ACC112 (cell line): ENCODE data around the gene CFDP1.

Source experiments
- H2AFZ ChIP-seq: fragments of 200-600 bp; sonication (generic); one replicate; pipeline ENCODE4 v1.6.0; 2017; ENCODE audit warnings: antibody characterized with exemption, low read length; ENCODE audit not compliant: unreplicated experiment
- H3K27ac ChIP-seq: fragments of 200-600 bp; sonication (generic); 2 replicates; pipeline ENCODE4 v1.5.1; 2014; ENCODE audit warnings: low read depth, mild to moderate bottlenecking, antibody characterized with exemption, low read length, moderate library complexity
- H3K27me3 ChIP-seq: fragments of 200-600 bp; sonication (generic); 2 replicates; pipeline ENCODE4 v1.6.1; 2014; ENCODE audit warnings: mild to moderate bottlenecking, antibody characterized with exemption, low read length, moderate library complexity, mixed read lengths; ENCODE audit not compliant: insufficient read depth
- H3K36me3 ChIP-seq: fragments of 200-600 bp; sonication (generic); 2 replicates; pipeline ENCODE4 v1.6.1; 2016; ENCODE audit warnings: mild to moderate bottlenecking, antibody characterized with exemption, low read length, moderate library complexity, mixed read lengths; ENCODE audit not compliant: insufficient read depth
- H3K4me1 ChIP-seq: fragments of 200-600 bp; sonication (generic); one replicate; pipeline ENCODE4 v1.6.1; 2016; ENCODE audit warnings: low read length, mixed read lengths; ENCODE audit not compliant: insufficient read depth, unreplicated experiment, control insufficient read depth
- H3K4me3 ChIP-seq: fragments of 200-600 bp; sonication (generic); 2 replicates; pipeline ENCODE4 v1.5.1; 2014; ENCODE audit warnings: mild to moderate bottlenecking, low read depth, low read length
- H3K79me2 ChIP-seq: fragments of 200-600 bp; sonication (generic); one replicate; pipeline ENCODE4 v1.6.0; 2016; ENCODE audit warnings: low read length; ENCODE audit not compliant: control insufficient read depth, unreplicated experiment, insufficient read depth

The CFDP1 gene

GRCh38 chr16:75264999-75265910 is 168.0 kb downstream of the CFDP1 start:
- peaks cover 54% of the 10 kb centered on the region for H3K79me2 ChIP-seq
- peak overlapping the region; percentile 99 for H3K4me3 ChIP-seq
- no peaks in the 10 kb centered on the region for H3K36me3 ChIP-seq
- peak overlapping the region; percentile 82 for H3K27ac ChIP-seq
- H3K4me1 ChIP-seq, result peaks cover 43% of the 10 kb centered on the region
- H3K27me3 ChIP-seq, result no peaks in the 10 kb centered on the region
- peak overlapping the region; percentile 61 for H2AFZ ChIP-seq

- H3K4me3 ChIP-seq, result peak overlapping the region; percentile 99
Measured at GRCh38 chr16:75264457-75264998, 168.8 kb downstream of the CFDP1 start.

GRCh38 chr16:75263963-75264445 is 169.3 kb downstream of the CFDP1 start:
- Histone ChIP-seq H3K4me1 (peaks cover 45% of the 10 kb centered on the region), H2AFZ (no peak overlapping the region), H3K27ac (peak overlapping the region; percentile 82), H3K36me3 (no peaks in the 10 kb centered on the region), H3K4me3 (peak overlapping the region; percentile 99), H3K27me3 (no peaks in the 10 kb centered on the region), H3K79me2 (peaks cover 65% of the 10 kb centered on the region)

More at GRCh38 chr16:75264457-75264998, 168.8 kb downstream of the CFDP1 start:
- H3K27me3 ChIP-seq, result no peaks in the 10 kb centered on the region
- H3K4me1 ChIP-seq, result peaks cover 43% of the 10 kb centered on the region
- H3K36me3 ChIP-seq, result no peaks in the 10 kb centered on the region
- no peak overlapping the region for H2AFZ ChIP-seq
- H3K79me2 ChIP-seq, result peaks cover 60% of the 10 kb centered on the region
- peak overlapping the region; percentile 82 for H3K27ac ChIP-seq

GRCh38 chr16:75263291-75263962 is 169.9 kb downstream of the CFDP1 start:
- H3K79me2 ChIP-seq, result peaks cover 71% of the 10 kb centered on the region
- no peaks in the 10 kb centered on the region for H3K27me3 ChIP-seq
- no peak overlapping the region for H2AFZ ChIP-seq
- H3K36me3 ChIP-seq, result no peaks in the 10 kb centered on the region
- peak overlapping the region; percentile 82 for H3K27ac ChIP-seq
- peaks cover 49% of the 10 kb centered on the region for H3K4me1 ChIP-seq
- peak overlapping the region; percentile 99 for H3K4me3 ChIP-seq

- Histone ChIP-seq H3K4me1 (peaks cover 51% of the 10 kb centered on the region), H3K27me3 (no peaks in the 10 kb centered on the region), H3K79me2 (peaks cover 78% of the 10 kb centered on the region), H2AFZ (no peak overlapping the region), H3K4me3 (0 out of 2 replicates have a peak overlapping the region, but pooled peaks have one; percentile 99), H3K27ac (no peak overlapping the region), H3K36me3 (no peaks in the 10 kb centered on the region)
Measured at GRCh38 chr16:75262800-75263127, 170.5 kb downstream of the CFDP1 start.

- H3K4me3 ChIP-seq, result 0 out of 2 replicates have a peak overlapping the region, but pooled peaks have one; percentile 40
- no peaks in the 10 kb centered on the region for H3K36me3 ChIP-seq
- no peak overlapping the region for H3K27ac ChIP-seq
- H2AFZ ChIP-seq, result no peak overlapping the region
- H3K79me2 ChIP-seq, result peaks cover 83% of the 10 kb centered on the region
- H3K27me3 ChIP-seq, result no peaks in the 10 kb centered on the region
- H3K4me1 ChIP-seq, result peaks cover 51% of the 10 kb centered on the region
Measured at GRCh38 chr16:75262104-75262799, 171.1 kb downstream of the CFDP1 start.

GRCh38 chr16:75261590-75262078 is 171.7 kb downstream of the CFDP1 start:
- Histone ChIP-seq H3K27ac (no peak overlapping the region), H3K79me2 (peaks cover 89% of the 10 kb centered on the region), H3K4me1 (peaks cover 54% of the 10 kb centered on the region), H3K27me3 (no peaks in the 10 kb centered on the region), H3K36me3 (no peaks in the 10 kb centered on the region), H3K4me3 (no peak overlapping the region), H2AFZ (no peak overlapping the region)

- Histone ChIP-seq H3K36me3 (no peaks in the 10 kb centered on the region), H3K27ac (no peak overlapping the region), H3K27me3 (no peaks in the 10 kb centered on the region), H2AFZ (no peak overlapping the region), H3K79me2 (peaks cover 95% of the 10 kb centered on the region), H3K4me1 (peaks cover 56% of the 10 kb centered on the region), H3K4me3 (no peak overlapping the region)
Measured at GRCh38 chr16:75260851-75261589, 172.3 kb downstream of the CFDP1 start.

GRCh38 chr16:75258807-75259141 is 174.5 kb downstream of the CFDP1 start:
- Histone ChIP-seq H3K4me1 (peaks cover 70% of the 10 kb centered on the region), H3K36me3 (no peaks in the 10 kb centered on the region), H3K79me2 (peaks cover 95% of the 10 kb centered on the region), H3K4me3 (no peak overlapping the region), H2AFZ (no peak overlapping the region), H3K27me3 (no peaks in the 10 kb centered on the region), H3K27ac (no peak overlapping the region)
